Gastroesophageal sphincter (tissue), 3 donors: Measurements from ENCODE around the gene COL5A1.

Experiments used
- EP300 ChIP-seq: sonication (generic); formaldehyde crosslinking; IDR thresholded peaks from one replicate; pipeline ENCODE4 v1.6.1; 2017; ENCODE audit warnings: antibody characterized with exemption, mild to moderate bottlenecking
- POLR2A ChIP-seq, 2 donors: fragments of 450-650 bp; IDR thresholded peaks; one replicate each; pipeline ENCODE4 v1.6.1; 2017; ENCODE audit warnings: antibody characterized with exemption in 2 of 2, mild to moderate bottlenecking in 2 of 2, moderate library complexity in 1 of 2
- POLR2AphosphoS5 ChIP-seq: sonication (generic); formaldehyde crosslinking; IDR thresholded peaks from one replicate; pipeline ENCODE4 v1.6.1; 2017; ENCODE audit warnings: antibody characterized with exemption
- TF ChIP-seq, protein P1 (sequence below), 4 experiments: fragments of 200-600 bp in 2 of 4; fragments of 450-650 bp in 2 of 4; sonication (generic) in 1 of 4; IDR thresholded peaks; one replicate each; pipeline ENCODE4 v1.5.1; 2017 to 2019; ENCODE audit warnings: antibody characterized with exemption in 4 of 4, mild to moderate bottlenecking in 2 of 4, moderate library complexity in 2 of 4

DNA sequence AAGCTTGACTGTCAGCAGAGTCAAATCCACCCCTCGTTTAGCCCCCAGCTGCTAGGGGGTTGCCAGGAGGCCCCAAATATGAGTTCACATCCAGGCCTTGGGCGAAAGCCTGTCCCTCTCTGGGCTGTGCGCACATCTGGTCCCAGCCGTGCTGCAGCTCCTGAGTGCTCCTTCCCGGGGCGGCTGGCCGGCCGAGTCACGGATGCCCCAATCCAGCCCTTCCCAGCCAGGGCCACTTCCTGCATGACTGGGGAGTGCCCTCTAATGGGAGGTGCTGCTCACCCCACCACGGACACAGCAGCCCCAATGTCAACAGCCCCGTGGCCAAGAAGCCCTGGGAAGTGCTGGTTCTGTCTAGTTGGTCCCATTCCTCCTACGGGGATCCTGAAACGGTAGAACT lies 135.6 kb downstream of the COL5A1 start:
- TF ChIP-seq, protein P1, sequence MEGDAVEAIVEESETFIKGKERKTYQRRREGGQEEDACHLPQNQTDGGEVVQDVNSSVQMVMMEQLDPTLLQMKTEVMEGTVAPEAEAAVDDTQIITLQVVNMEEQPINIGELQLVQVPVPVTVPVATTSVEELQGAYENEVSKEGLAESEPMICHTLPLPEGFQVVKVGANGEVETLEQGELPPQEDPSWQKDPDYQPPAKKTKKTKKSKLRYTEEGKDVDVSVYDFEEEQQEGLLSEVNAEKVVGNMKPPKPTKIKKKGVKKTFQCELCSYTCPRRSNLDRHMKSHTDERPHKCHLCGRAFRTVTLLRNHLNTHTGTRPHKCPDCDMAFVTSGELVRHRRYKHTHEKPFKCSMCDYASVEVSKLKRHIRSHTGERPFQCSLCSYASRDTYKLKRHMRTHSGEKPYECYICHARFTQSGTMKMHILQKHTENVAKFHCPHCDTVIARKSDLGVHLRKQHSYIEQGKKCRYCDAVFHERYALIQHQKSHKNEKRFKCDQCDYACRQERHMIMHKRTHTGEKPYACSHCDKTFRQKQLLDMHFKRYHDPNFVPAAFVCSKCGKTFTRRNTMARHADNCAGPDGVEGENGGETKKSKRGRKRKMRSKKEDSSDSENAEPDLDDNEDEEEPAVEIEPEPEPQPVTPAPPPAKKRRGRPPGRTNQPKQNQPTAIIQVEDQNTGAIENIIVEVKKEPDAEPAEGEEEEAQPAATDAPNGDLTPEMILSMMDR (IDR thresholded peaks at IDR 0.05), result no peak
- TF ChIP-seq POLR2AphosphoS5 (no peak), POLR2A (IDR thresholded peaks at IDR 0.05) (no peak), EP300 (no peak)
